ENCODE results near the gene FARP1.

Gene FARP1

DNA sequence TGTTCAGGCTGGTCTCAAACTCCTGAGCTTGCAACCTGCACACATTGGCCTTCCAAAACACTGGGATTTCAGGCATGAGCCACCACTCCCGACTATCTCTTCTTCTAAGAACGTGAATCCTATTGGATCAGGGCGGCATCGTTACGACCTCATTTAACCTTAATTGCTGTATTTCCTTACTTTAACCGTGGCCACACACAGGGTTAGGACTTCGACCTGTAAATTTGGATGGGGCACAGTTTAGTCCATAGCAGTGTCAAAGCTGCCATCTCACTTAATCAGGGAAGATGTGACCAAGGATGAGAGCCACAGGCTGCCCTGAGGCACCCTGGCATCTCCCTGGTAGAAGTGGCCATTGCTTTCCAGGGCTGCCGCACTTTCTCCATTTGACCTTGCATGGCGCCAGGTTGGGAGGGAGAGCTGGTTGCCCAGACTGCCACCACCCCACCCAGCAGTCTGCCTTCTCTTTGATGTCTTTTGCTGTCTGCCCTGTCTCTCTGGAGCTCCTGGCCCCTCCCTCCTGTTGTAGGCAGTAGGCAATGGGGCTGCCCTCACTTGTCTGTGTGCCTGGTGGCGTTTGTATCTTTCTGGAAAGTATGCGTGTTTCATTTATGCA lies 175.5 kb downstream of the FARP1 start:
- in situ Hi-C loops (cut with HindIII; ENCODE audit: low sequenced_read_pairs) = no loop called here

DNA sequence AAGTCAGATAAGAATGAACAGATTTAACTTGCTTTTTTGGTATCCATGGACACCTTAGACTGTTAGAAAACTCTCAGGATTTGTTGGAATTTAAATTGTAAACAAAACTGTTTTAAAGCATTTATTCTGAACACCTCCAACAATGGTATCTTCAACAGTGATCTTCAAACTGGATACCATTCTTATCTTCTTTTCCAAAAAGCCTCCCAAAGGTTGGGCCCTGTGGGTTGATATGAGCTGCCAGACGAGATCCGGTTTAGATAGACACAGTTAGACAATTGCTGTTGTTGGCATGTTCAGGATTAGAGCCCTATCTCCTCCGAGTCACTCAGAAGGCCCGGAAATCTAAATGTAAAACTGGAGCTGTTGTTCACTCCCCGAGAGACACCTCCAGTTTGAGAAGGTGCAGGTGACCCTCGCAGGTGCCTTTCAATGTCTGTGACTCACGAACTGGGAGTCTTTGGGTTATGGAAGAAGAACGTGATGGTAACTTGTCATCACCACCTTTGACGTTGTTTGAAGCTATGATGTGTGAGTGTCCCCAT lies 177.7 kb downstream of the FARP1 start:
- in situ Hi-C loops (cut with HindIII; ENCODE audit: low sequenced_read_pairs) = no loop called here

DNA sequence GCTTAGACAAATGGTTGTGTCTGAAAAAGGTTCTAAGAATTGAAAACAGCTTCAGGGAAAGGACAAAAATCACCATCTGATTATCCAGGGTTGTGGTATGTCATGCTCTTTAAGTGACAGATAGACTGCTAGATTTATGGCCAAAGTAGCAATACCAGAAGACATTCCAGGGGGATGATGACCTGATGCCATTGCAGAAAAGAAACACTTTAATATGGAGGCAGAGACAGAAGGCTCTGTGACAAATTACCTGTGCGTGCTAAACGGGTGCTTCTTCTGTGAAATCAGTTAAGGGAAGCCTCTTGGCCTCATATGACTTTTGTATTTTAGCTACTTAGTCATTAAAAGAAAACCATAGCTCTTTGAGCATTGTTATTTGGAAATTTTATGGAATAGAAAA lies 178.5 kb downstream of the FARP1 start:
- in situ Hi-C loops (cut with HindIII; ENCODE audit: low sequenced_read_pairs) = no loop called here

DNA sequence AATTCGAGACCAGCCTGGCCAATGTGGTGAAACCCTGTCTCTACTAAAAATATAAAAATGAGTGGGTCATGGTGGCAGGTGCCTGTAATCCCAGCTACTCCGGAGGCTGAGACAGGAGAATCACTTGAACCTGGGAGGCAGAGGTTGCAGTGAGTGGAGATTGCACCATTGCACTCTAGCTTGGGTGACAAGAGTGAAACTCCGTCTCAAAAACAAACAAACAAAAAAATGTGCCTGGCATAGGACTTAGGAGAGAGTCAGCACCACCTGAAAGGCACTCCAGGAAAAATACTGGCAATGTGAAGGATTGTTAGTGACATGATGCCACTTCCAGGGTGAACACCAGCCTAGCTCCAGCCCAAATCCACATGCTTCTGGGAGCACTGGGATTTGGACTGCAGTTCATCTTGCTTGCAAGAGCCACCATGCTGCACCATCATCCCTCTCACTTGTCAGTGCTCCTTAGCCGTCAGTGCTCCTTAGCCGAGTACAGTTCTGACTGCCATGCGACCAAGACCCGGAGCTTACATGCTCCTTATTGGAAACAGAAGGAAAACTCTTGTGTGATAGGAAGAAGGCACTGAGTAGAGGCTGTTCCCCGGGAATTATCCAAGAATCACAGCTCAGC lies 179.3 kb downstream of the FARP1 start:
- in situ Hi-C loops (cut with HindIII; ENCODE audit: low sequenced_read_pairs) = no loop called here

DNA sequence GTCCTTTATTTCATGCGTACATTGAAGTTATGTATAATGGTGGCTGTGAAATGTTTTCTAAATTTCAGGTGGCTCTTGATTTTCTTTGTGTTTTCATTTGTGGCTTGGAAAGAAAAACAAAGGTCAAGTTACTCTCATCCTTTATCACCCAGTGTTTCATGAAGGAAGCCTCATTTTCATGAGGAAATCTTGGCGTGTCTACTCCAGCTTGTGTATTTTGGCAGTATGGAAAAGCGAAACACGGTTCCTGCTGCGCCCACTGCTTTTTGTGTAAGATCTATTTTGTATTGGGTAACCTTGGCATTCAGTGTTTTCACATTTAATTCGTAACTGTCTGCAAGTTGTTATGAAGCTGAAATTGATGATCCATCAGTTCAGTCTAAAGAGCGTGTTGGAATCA lies 181.2 kb downstream of the FARP1 start:
- in situ Hi-C loops (cut with HindIII; ENCODE audit: low sequenced_read_pairs) = no loop called here

DNA sequence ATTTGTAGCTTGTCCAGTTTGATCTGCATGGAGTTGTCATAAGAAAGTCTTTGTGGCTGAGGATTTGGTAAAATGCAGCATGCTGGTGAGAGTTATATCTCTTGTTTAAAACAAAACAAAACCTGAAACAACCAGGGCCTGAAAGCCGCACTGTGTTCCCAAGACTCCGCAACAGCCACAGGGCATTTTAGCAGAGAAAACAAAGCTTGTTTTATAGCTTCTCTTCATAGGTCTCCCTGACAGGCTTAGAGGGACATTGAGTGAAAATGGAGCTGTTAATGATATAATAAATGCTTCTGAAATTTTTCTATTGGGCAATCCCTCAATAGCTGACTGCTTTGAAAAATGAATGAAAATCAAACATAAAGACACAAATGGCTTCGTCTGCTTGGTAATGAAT lies 182.8 kb downstream of the FARP1 start:
- in situ Hi-C loops (cut with HindIII; ENCODE audit: low sequenced_read_pairs) = loop anchor here (5.0 to 25.0 kb wide), 2 partner anchors 93 to 188 kb away; partner anchors contain the start of gene FARP1

DNA sequence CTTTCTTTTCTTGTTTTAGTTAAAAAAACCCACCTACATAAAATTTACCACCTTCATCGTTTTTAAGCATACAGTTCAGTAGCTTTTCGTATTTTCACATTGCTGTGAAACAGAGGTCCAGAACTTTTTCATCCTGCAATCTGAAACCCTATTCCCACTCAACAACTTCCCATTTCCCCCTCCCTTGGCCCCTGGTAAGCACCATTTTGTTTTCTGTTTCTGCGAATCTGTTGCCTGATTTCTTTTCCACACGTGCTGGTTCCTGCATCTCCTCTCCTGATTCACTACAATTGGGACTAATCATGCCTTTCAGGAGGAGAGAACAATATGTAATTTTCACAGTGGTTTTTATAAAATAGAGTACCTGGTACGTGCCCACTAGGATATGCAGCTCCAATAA lies 183.4 kb downstream of the FARP1 start:
- in situ Hi-C loops (cut with HindIII; ENCODE audit: low sequenced_read_pairs) = loop anchor here (5.0 to 25.0 kb wide), 2 partner anchors 94 to 189 kb away; partner anchors contain the start of gene FARP1

DNA sequence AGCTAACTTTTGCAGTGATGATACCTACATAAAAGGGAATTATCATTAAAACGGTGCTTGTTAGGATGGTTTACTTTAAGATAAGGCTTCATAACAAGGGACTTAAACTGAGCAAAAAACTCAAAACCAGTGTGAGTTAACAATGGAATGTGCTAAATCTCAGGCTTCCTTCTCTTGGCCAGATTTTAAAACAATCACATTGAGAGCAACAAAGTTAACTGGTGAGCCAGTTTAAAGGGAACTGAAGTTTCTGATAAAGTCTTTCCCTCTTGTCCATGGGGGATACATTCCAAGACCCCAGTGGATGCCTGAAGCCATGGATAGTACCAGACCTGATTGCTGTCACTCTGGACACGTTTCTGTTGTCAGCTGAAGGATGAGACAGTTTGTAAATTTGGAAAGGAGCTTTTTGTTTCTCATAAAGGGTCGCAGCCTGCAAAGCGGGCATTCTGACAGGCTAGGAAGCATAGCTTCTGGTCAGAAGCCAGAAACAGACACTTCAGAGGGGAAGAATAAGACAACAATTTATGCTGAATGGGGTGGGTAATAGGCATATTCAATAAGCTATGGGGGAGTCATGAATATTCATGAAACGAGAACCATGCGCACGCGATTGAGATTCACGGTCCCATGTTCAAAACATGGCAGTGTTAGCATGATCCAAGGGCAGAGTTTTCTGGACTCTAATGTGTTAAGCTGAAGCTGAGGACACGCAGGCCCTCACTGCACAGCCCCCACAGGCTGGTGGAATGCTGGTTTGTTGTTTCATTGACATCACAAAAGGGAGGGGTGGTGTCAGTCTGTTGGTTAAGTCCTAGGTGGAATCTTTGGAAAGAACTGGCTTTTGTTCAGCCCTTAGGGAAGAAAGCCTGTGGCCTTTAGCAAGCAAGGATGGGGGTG lies 184.7 kb downstream of the FARP1 start:
- in situ Hi-C loops (cut with HindIII; ENCODE audit: low sequenced_read_pairs) = loop anchor here (5.0 to 25.0 kb wide), 2 partner anchors 95 to 190 kb away; partner anchors contain the start of gene FARP1

DNA sequence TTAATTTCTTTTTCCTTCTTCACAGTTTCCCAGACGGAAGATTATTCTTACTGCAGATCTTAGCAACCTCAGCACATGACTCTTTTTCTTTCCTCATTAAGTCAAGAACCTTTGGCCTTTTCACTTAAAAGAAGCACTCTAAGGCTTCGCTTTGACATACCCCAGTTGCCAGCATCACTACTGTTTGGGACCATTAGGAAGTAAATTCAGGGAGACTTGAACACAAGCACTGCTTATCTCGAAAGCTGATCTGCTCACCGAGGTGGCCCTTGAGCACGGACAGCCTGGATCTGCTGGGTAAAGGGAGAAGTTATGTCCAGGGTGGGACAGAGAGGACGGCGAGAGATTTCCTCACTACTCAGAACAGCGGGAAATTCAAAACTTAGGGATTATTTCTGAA lies 185.6 kb downstream of the FARP1 start:
- in situ Hi-C loops (cut with HindIII; ENCODE audit: low sequenced_read_pairs) = loop anchor here (5.0 to 25.0 kb wide), 2 partner anchors 96 to 191 kb away; partner anchors contain the start of gene FARP1

DNA sequence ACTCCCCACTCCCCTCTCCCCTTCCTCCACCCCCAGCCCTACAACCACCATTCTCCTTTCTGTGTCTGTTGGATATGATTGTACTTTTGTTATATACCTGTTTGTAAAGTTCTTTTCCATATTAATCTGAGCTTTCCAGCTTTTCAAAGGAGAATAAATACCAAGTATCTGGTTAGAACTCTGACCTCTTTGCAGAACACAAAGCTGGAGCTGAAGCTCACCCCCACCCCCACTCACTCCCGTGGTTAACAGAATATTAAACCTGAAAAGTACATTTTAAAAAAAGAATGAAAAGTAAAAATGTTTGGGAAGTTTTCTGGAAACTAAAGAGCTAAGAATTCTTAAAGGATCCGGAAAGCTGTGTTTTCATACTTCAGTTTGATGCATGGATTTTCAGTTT lies 189.3 kb downstream of the FARP1 start:
- in situ Hi-C loops (cut with HindIII; ENCODE audit: low sequenced_read_pairs) = loop anchor here (25.0 kb wide), 1 partner anchor 195 kb away; the partner anchor contains the start of gene FARP1

DNA sequence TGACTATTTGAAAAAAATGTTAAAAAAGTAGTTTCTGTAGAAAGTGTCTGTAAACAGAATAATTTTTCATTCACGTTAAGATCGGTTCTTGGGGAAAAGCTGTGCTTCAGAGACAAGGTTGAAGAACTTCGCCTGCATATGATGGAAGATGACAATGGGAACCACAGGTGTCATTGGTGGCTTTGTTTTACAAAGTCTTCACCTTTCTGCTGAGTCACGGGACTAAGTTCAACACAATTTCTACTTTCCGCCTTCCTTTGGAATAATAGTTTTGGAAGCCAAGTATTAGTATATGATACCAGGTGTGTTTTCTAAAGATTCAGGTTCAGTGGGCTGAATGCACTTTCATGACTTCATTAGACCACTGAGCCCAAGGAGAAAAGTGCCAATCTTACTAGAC lies 189.8 kb downstream of the FARP1 start:
- in situ Hi-C loops (cut with HindIII; ENCODE audit: low sequenced_read_pairs) = loop anchor here (25.0 kb wide), 1 partner anchor 195 kb away; the partner anchor contains the start of gene FARP1

DNA sequence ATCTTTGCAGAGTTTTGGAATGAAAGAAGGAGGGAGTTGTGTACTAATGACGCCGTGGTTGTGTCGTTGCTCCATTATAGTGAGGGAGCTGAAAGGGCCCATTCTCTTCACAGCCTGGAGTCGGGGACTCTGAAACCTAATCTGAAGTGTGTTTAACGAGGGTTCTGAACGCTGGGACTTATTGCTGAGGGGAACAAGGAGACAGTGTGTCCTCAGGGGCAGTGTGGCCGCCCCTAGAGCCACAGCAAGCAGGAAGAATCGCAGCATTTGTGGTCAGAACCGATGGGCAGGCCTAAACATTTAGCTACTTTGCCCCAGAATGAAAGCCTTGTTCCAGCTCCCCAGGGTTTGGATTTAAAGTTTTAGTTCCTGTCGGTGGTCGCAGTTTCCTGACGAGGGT lies 190.6 kb downstream of the FARP1 start:
- in situ Hi-C loops (cut with HindIII; ENCODE audit: low sequenced_read_pairs) = loop anchor here (25.0 kb wide), 1 partner anchor 196 kb away; the partner anchor contains the start of gene FARP1

DNA sequence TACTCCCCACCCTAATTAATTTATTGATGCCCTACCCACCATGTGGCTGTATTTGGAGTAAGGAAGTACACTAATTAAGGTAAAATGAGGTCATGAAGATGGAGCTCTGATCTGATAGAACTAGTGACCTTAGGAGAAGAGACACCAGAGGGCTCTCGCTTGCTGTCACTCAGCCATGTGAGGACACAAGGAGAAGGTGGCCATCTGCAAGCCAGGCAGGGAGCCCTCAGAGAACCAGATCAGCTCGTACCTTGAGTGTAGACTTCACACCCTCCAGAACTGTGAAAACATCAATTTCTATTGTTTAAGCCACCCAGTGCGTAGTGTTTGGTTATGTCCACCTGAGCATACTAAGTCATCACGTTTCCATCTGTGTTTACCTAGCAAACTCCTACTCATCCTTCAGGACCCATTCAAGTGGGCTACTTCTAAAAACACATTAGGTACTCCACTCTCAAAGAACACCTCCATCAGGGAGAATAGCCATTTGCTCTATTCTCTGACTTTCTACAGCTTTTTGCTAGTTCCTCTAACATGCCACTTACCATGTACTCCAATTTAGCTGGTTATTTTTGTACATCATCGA lies 191.8 kb downstream of the FARP1 start:
- in situ Hi-C loops (cut with HindIII; ENCODE audit: low sequenced_read_pairs) = loop anchor here (25.0 kb wide), 1 partner anchor 197 kb away; the partner anchor contains the start of gene FARP1

DNA sequence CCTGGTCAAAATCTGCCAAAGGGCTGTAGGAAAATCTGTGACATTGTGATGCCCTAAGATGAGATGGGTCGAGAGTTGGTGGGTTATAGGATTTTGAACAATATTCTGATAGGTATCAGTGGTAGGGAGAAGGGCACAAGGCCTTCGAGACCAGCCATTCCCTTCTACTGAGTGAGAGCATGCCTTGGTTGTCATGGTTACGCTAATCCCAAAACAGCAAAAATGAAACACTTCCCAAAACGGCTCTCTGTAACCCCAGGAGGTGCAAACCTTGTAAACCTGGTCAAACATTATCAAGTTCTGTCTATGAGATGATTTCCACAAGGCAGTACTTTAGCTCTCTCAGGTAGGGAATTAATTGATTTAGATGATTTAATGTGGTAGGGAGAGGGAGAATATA lies 192.8 kb downstream of the FARP1 start:
- in situ Hi-C loops (cut with HindIII; ENCODE audit: low sequenced_read_pairs) = loop anchor here (25.0 kb wide), 1 partner anchor 198 kb away; the partner anchor contains the start of gene FARP1

DNA sequence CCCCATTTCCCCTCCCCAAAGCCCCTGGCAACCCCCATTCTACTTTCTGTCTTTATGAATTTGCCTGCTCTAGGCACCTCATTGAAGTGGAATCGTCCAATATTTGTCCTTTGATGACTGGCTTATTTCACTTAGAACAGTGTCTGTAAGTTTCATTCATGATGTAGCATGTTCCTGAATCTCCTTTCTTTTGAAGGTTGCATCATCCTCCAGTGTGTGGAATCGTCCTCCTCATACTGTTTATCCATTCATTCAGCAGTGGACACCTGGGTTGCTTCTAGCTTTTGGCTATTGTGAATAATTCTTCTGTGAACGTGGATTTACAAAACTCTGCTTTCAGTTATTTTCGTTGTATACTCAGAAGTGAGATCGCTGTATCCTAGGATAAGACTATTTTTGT lies 195.4 kb downstream of the FARP1 start:
- in situ Hi-C loops (cut with HindIII; ENCODE audit: low sequenced_read_pairs) = loop anchor here (25.0 kb wide), 1 partner anchor 201 kb away; the partner anchor contains the start of gene FARP1

DNA sequence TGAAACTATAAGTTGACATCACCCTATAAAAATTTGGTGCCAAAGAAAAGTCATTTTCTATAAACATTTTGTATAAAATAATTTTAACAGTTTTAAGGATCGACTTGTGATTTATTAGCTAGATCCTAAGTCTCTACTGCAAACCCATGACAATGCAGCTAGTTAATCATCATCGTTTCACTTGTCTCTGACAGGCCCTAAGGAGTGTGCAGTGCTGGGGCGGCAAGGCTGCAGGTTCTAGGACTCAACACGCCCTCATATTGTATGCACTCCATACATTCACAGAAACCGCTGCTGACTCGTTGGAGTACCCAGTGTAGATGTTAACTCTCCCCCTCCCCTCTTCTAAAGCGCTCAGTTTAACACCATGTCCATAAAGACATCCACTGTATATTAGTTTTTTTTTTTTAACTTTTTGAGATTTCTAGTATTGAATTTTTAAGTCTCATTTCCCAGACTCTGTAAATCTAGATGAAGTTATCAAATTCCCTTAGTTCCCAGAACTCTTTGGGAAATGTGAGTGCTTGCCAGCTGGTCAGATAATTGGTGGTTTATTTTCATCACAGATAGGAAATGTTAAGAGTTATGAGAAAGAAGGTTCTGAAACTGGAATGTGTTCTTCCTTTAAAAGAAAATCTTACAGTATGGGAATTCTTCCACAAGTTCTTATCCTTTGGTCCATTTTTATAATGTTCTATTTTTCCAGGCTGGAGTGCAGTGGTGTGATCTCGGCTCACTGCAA lies 197.0 kb downstream of the FARP1 start:
- in situ Hi-C loops (cut with HindIII; ENCODE audit: low sequenced_read_pairs) = loop anchor here (25.0 kb wide), 1 partner anchor 203 kb away; the partner anchor contains the start of gene FARP1

DNA sequence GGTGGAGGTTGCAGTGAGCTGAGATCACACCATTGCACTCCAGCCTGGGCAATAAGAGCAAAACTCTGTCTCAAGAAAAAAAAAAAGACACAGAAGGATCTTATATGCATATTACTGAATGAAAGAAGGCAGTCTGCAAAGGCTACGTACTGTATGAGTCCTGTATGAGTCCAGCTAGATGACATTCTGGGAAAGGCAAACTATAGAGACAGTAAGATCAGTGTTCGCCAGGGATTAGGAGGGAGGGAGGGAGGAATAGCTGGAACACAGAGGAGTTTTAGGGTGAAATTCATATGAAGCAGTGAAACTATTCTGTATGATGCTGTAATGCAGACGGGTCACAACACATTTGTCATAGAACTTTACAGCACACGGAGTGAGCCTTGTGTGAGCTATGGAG lies 200.1 kb downstream of the FARP1 start:
- in situ Hi-C loops (cut with HindIII; ENCODE audit: low sequenced_read_pairs) = loop anchor here (25.0 kb wide), 1 partner anchor 206 kb away; the partner anchor contains the start of gene FARP1

DNA sequence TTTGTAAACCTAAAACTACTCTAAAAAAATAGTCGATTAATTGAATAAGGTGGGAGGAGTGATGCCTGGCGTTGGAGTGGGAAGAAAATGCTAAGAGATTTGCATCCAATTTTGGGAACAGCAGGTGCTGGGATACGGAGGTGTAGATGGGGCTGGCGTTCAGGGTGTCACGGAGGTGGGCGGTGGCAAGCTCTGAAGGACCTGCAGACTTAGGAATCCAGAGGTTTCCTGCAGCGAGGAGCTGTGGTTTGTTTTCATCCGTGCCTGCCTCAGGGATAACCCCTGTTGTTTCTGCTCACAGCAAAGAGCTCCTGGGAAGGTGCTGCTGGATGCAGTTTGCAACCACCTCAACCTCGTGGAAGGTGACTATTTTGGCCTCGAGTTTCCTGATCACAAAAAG lies 200.6 kb downstream of the FARP1 start:
- in situ Hi-C loops (cut with HindIII; ENCODE audit: low sequenced_read_pairs) = loop anchor here (25.0 kb wide), 1 partner anchor 206 kb away; the partner anchor contains the start of gene FARP1

DNA sequence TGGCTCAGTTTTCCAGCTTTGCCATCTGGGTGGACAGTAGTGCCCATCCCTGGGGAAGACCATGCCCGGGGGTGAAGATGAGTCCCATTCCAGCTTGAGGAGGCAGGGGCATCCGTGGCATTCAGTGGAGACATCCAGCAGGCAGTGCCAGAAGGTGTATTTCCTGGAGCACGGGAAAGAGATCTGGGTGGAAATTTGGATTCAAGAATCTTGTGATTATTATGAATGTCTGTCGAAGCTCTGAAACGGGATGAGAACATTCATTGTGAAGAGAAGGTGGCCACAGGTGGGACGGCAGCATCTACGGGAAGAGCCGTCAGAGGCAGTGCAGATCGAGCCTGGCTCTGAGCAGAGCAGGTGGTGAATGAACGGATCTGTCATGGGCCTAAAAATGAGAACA lies 201.5 kb downstream of the FARP1 start:
- in situ Hi-C loops (cut with HindIII; ENCODE audit: low sequenced_read_pairs) = loop anchor here (25.0 kb wide), 1 partner anchor 207 kb away; the partner anchor contains the start of gene FARP1

Data from DLD1 (cell line).